ENCODE results near the gene FTO. TPM values are rescaled to one million over a fixed set of nuclear protein-coding genes. Genes with fewer than 3 reads are reported as not detected.
"Not testable (repeated sequence)": the region's sequence is repeated elsewhere in the genome, so short reads cannot be mapped to it uniquely, and the experiment has no call there.

The FTO gene
- total RNA-seq, 1 donor = 135 TPM

DNA sequence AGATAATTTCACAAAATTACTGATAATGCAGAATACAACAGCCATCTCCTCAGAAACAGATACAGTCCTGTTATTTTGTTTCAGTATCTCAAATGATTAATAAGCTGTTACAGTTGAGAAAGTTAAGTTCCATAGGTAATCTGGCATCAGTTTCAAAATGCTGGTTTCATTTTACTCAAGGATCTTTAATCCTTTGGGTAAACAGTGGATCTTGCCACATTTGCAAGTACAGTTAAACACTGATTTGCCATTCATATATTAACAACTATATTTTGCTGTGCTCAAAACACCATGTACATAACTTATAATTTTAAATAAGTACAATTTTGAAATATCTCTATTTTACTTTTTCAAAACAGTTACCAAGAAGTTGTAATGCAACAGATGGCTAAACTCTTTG, 31.5 kb upstream of the FTO start:
- H3K4me3 ChIP-seq (ENCODE audit: low read depth, low read length) = no peak overlapping the region

DNA sequence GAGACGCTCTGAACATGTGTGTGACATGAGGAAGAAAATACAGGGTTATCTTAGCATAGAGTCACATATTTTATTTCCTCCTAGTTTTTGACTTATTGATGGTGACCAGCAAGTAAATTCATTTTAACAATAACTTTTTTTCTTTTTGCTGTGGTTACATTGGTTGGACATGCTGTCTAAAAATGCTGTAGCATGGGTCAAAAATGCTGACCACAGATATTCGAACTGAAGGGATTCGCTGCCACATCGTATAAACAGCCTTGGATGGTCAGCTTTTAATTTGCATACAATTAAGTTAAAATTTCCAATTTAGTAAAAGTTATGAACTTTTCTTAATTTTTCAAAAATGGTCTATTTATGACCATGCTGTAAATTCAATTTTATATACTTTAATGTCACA, 30.8 kb upstream of the FTO start:
- TF ChIP-seq, protein P1, sequence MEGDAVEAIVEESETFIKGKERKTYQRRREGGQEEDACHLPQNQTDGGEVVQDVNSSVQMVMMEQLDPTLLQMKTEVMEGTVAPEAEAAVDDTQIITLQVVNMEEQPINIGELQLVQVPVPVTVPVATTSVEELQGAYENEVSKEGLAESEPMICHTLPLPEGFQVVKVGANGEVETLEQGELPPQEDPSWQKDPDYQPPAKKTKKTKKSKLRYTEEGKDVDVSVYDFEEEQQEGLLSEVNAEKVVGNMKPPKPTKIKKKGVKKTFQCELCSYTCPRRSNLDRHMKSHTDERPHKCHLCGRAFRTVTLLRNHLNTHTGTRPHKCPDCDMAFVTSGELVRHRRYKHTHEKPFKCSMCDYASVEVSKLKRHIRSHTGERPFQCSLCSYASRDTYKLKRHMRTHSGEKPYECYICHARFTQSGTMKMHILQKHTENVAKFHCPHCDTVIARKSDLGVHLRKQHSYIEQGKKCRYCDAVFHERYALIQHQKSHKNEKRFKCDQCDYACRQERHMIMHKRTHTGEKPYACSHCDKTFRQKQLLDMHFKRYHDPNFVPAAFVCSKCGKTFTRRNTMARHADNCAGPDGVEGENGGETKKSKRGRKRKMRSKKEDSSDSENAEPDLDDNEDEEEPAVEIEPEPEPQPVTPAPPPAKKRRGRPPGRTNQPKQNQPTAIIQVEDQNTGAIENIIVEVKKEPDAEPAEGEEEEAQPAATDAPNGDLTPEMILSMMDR (IDR thresholded peaks at IDR 0.05; ENCODE audit: insufficient read depth, low read length) = no peak
- H3K4me3 ChIP-seq (ENCODE audit: low read depth, low read length) = no peak overlapping the region
- DNase-seq (ENCODE audit: low read depth) = no peak

More for the DNA sequence above, 31.5 kb upstream of the FTO start:
- TF ChIP-seq, protein P1 (IDR thresholded peaks at IDR 0.05; ENCODE audit: insufficient read depth, low read length) = no peak
- DNase-seq (ENCODE audit: low read depth) = no peak

DNA sequence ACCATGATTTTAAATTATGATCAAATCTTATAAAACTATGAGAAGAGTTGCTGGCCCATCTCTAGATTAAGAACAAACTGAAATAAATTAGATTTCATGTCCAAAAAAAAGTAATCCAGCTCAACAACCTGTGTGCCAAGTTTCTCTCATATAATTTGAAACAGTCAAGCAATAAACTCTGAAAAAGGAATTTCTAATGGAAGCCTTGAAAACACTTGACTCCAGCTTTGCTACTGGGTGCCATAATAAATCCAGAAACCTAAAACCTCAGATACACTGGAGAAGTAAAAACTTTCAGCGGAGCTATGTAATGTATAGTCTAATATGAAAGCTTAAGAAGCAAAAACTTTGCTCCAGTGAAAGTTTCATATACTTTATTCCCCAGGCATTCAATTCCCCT, 25.8 kb upstream of the FTO start:
- no peak for DNase-seq (ENCODE audit: low read depth)
- no peak overlapping the region for H3K4me3 ChIP-seq (ENCODE audit: low read depth, low read length)
- TF ChIP-seq, protein P1 (IDR thresholded peaks at IDR 0.05; ENCODE audit: insufficient read depth, low read length) = no peak

DNA sequence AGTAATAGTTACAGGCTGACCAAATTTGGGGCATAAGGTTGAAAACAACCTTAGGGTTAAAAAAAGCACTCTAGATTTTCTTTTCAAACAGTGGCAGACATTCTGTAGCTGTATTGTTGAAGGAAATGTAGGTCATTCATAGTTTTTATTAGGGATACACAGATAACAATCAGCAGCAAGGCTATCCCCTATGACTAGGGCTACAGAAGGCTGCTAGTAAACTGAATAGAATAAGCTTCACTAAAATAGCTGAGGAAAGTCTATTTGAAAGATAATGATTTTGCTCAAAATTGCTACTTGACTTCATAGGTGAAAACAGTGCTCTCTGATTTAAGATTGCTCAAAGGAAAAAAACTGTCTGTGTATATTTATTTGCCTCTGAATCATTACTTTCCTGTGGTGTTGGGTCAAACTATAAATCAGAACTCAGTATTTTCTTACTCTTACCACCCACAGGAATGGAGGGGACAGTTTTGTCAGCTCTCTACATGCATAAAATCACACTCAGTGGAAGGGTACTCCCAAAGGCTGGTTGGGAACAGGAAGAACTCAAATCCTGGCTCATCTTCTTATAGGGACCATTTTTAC, 25.1 kb upstream of the FTO start:
- no peak overlapping the region for H3K4me3 ChIP-seq (ENCODE audit: low read depth, low read length)
- TF ChIP-seq, protein P1 (IDR thresholded peaks at IDR 0.05; ENCODE audit: insufficient read depth, low read length) = no peak
- no peak for DNase-seq (ENCODE audit: low read depth)

DNA sequence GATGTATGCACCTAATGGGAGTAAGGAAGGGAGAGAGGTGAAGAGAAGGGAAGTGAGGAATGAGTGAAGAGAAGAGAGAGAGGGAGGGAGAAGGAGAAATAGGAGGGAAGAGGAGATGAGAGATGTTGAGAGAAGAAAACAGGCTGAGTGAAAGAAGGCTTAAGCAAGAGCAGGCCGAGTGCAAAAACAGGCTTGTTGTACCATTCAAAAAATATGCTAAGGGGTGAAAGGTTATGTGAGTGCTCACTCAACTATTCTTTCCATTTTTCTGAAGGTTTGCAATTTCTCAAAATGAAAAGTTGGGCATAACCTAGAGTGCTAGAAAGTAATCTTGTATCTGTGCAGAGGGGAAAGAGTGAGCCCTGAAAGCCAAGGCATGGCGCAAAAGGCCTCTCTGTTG, 23.2 kb upstream of the FTO start:
- no peak for DNase-seq (ENCODE audit: low read depth)
- TF ChIP-seq, protein P1 (IDR thresholded peaks at IDR 0.05; ENCODE audit: insufficient read depth, low read length) = no peak
- no peak overlapping the region for H3K4me3 ChIP-seq (ENCODE audit: low read depth, low read length)

DNA sequence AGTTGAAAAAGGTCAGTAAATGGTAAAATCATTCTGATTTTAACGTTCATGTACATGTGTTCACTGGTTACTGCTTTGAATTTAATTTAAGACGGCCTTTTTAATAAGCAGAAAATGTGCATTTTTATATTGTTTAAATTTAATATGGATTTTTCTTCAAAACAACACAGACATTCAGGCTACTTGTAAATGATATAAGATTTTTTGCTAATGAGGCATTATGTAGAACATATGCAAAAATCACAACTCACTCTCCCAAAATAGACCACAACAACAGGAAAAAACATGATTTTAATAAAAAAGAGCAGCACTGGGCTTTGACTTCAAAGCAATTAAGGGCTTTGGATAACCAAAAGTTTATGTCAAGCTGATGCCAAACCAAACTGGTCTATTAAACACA, 22.6 kb upstream of the FTO start:
- no peak overlapping the region for H3K4me3 ChIP-seq (ENCODE audit: low read depth, low read length)
- DNase-seq (ENCODE audit: low read depth) = no peak
- TF ChIP-seq, protein P1 (IDR thresholded peaks at IDR 0.05; ENCODE audit: insufficient read depth, low read length) = no peak

DNA sequence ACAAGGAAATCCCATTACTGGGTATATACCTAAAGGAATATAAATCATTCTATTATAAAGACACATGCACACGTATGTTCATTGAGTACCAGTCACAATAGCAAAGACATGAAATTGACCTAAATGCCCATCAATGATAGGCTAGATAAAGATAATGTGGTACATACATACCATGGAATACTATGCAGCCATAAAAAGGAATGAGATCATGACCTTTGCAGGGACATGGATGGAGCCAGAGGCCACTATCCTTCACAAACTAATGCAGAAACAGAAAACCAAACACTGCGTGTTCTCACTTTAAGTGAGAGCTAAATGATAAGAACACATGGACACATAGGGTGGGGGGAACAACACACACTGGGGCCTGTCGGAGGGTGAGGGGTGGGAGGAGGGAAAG, 18.6 kb upstream of the FTO start:
- not testable (repeated sequence) for H3K4me3 ChIP-seq (ENCODE audit: low read depth, low read length); DNase-seq (ENCODE audit: low read depth)

All from fibroblast of the aortic adventitia (primary cell).